GM23248 (cell line): Measurements from ENCODE around the gene MTHFD2L.

Experiments used
- EZH2 ChIP-seq: fragments of 200-600 bp; sonication (generic); IDR thresholded peaks from 2 replicates; pipeline ENCODE4 v1.6.1; 2018; ENCODE audit warnings: antibody characterized with exemption, mild to moderate bottlenecking; ENCODE audit not compliant: insufficient read depth, poor library complexity, severe bottlenecking
- EZH2phosphoT487 ChIP-seq: fragments of 200-600 bp; sonication (generic); IDR thresholded peaks from 2 replicates; pipeline ENCODE4 v1.6.1; 2018; ENCODE audit warnings: antibody characterized with exemption, moderate library complexity, mild to moderate bottlenecking, low read depth; ENCODE audit not compliant: insufficient read depth

GRCh38 chr4:74282926-74283325 lies 125.0 kb downstream of the MTHFD2L start:
- TF ChIP-seq EZH2: no peak
- no peak for TF ChIP-seq EZH2phosphoT487
